HepG2 (cell line): ENCODE results near the gene TBC1D10B. TPM values are rescaled to one million over a fixed set of nuclear protein-coding genes. Genes with fewer than 3 reads are reported as not detected.

Experiments
- ADNP ChIP-seq: sonication (generic); formaldehyde crosslinking; IDR thresholded peaks from 2 replicates; pipeline ENCODE4 v1.4.0; 2020; ENCODE audit warnings: missing genetic modification reagents
- ARID3A ChIP-seq: IDR thresholded peaks from 2 replicates; pipeline ENCODE4 v1.6.1; 2012; ENCODE audit warnings: low read depth, low read length, improper control_type of control experiment
- ASH2L ChIP-seq: fragments of 300-600, 200-600 bp; sonication (generic); IDR thresholded peaks from 2 replicates; pipeline ENCODE4 v1.7.0; 2017; ENCODE audit warnings: low read depth, mild to moderate bottlenecking, moderate library complexity, mixed read lengths, low read length; ENCODE audit not compliant: insufficient read length
- HNF4G ChIP-seq, 2 experiments: sonication (generic) in 1 of 2; formaldehyde crosslinking in 1 of 2; IDR thresholded peaks; 2 replicates each; pipeline versions ENCODE4 v1.4.0 to v1.6.1; 2011 to 2020; ENCODE audit warnings: borderline replicate concordance in 2 of 2, low read depth in 2 of 2, mild to moderate bottlenecking in 2 of 2, low read length in 1 of 2, missing genetic modification reagents in 1 of 2, moderate library complexity in 1 of 2
- ISX ChIP-seq: sonication (generic); formaldehyde crosslinking; conservative IDR thresholded peaks from 2 replicates; pipeline ENCODE4 v1.5.0; 2020; ENCODE audit warnings: missing genetic modification reagents
- MAF1 ChIP-seq: sonication (generic); formaldehyde crosslinking; IDR thresholded peaks from 2 replicates; pipeline ENCODE4 v1.5.0; 2020; ENCODE audit warnings: missing genetic modification reagents, borderline replicate concordance
- SMAD3 ChIP-seq: sonication (generic); formaldehyde crosslinking; IDR thresholded peaks from 2 replicates; pipeline ENCODE4 v1.4.0; 2020; ENCODE audit warnings: missing genetic modification reagents
- SP5 ChIP-seq: IDR thresholded peaks from 2 replicates; pipeline ENCODE4 v1.6.1; 2016; ENCODE audit warnings: low read depth, borderline replicate concordance
- ZBTB42 ChIP-seq: sonication (generic); formaldehyde crosslinking; IDR thresholded peaks from 2 replicates; pipeline ENCODE4 v1.5.0; 2020; ENCODE audit warnings: mild to moderate bottlenecking, missing genetic modification reagents
- ZFP90 ChIP-seq: sonication (generic); formaldehyde crosslinking; IDR thresholded peaks from 2 replicates; pipeline ENCODE4 v1.8.0; 2022; ENCODE audit warnings: missing genetic modification reagents, mild to moderate bottlenecking, inconsistent platforms, borderline replicate concordance
- ZKSCAN5 ChIP-seq: sonication (generic); formaldehyde crosslinking; IDR thresholded peaks from 2 replicates; pipeline ENCODE4 v1.5.1; 2020; ENCODE audit warnings: mild to moderate bottlenecking, missing genetic modification reagents
- ZNF431 ChIP-seq: sonication (generic); formaldehyde crosslinking; IDR thresholded peaks from 2 replicates; pipeline ENCODE4 v1.9.0; 2022; ENCODE audit warnings: missing genetic modification reagents, low read depth, mild to moderate bottlenecking, borderline replicate concordance
- ZNF572 ChIP-seq: sonication (generic); formaldehyde crosslinking; IDR thresholded peaks from 2 replicates; pipeline ENCODE4 v1.5.1; 2020; ENCODE audit warnings: mild to moderate bottlenecking, missing genetic modification reagents
- ZNF773 ChIP-seq: sonication (generic); formaldehyde crosslinking; IDR thresholded peaks from 2 replicates; pipeline ENCODE4 v1.4.0; 2020; ENCODE audit warnings: missing genetic modification reagents, borderline replicate concordance
- ZNF792 ChIP-seq: IDR thresholded peaks from 2 replicates; pipeline ENCODE4 v1.6.1; 2016
- polyA plus RNA-seq, 8 experiments: library from polyadenylated mRNA; depleted of rRNA in 3 of 8; stranded (reverse) in 7 of 8; unstranded in 1 of 8; fragments of >200 nt; fragmentation: Illumina TruSeq in 4 of 8; extraction: Trizol in 4 of 8; gene quantifications; 2 replicates each; pipeline versions ENCODE4 v1.2.1 to v1.2.3, GENCODE V29; 2011 to 2016; ENCODE audit warnings: low read depth in 4 of 8, missing spikeins in 1 of 8, mixed read lengths in 1 of 8; ENCODE audit not compliant: insufficient read depth in 1 of 8
- total RNA-seq, 5 experiments: library from RNA; depleted of rRNA; stranded (reverse); fragments of >200 nt; fragmentation: Illumina TruSeq; extraction: Trizol; gene quantifications; 2 replicates each; pipeline ENCODE4 v1.2.3, GENCODE V29; 2016; ENCODE audit warnings: low read depth in 1 of 5
- TF ChIP-seq, protein P1 (sequence below), 2 experiments: fragments of 450-650 bp in 1 of 2; sonication (generic) in 1 of 2; formaldehyde crosslinking in 1 of 2; IDR thresholded peaks; 2 replicates each; pipeline versions ENCODE4 v1.6.1 to v1.8.0; 2016 to 2022; ENCODE audit warnings: antibody characterized with exemption in 1 of 2, mild to moderate bottlenecking in 1 of 2, missing genetic modification reagents in 1 of 2
- TF ChIP-seq, protein P2 (sequence below): sonication (generic); formaldehyde crosslinking; IDR thresholded peaks from 2 replicates; pipeline ENCODE4 v1.4.0; 2020; ENCODE audit warnings: missing genetic modification reagents

TBC1D10B gene
- total and polyA plus RNA-seq, 2 of the 13 experiments (the other 11 are each of a cell fraction or from before 2014, with no cell fraction given), result 15.7 to 24.8 TPM

DNA sequence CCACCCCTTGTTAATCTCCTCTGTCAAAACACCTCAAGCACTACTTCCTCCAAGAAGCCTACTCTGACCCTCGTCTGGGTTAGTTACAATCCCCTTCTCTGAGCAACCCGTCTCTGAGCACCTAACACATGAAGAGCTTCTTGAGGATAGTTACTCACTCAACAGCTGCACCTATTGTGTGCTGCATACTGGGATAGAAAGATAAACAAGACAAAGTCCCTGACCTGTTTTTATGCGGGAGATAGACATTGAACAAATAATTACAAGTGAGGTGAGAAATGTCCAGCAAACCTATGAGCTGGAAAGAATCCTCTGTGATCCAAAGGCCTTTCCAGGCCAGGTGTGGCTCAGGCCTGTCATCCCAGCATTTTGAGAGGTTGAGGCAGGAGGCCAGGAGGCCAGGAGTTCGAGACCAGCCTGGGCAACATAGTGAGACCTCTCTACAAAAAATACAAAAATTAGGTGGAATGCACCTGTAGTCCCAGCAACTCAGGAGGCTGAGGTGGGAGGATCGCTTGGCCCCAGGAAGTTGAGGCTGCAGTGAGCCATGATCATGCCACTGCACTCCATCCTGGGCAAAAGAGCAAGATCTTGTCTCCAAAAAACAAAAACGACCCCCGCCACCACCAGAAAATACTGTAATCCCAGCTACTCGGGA is 31.6 kb upstream of the TBC1D10B start (continued):
- TF ChIP-seq ARID3A (peak; percentile 90), ASH2L (peak; percentile 82), MAF1 (CRISPR knock-in tag) (no peak), SMAD3 (peak; percentile 75), SP5 (CRISPR knock-in tag) (peak; percentile 34; the same call in 1 of the 2 replicates), ZKSCAN5 (CRISPR knock-in tag) (peak; percentile 69; the same call in 1 of the 2 replicates), ZNF792 (peak; percentile 99), ADNP (CRISPR knock-in tag) (peak; percentile 100), ZNF773 (CRISPR knock-in tag) (no peak), HNF4G (IDR thresholded peaks at IDR 0.05; ENCODE audit: borderline replicate concordance, low read depth, low read length) (peak; percentile 85), HNF4G (CRISPR knock-in tag; IDR thresholded peaks at IDR 0.05; ENCODE audit: borderline replicate concordance, low read depth) (peak; percentile 50; the same call in 1 of the 2 replicates), ZBTB42 (CRISPR knock-in tag) (no peak), ZNF572 (peak; percentile 39; the same call in 1 of the 2 replicates), ZFP90 (CRISPR knock-in tag) (no peak), ISX (CRISPR knock-in tag) (no peak), ZNF431 (no peak)
- TF ChIP-seq, protein P1, sequence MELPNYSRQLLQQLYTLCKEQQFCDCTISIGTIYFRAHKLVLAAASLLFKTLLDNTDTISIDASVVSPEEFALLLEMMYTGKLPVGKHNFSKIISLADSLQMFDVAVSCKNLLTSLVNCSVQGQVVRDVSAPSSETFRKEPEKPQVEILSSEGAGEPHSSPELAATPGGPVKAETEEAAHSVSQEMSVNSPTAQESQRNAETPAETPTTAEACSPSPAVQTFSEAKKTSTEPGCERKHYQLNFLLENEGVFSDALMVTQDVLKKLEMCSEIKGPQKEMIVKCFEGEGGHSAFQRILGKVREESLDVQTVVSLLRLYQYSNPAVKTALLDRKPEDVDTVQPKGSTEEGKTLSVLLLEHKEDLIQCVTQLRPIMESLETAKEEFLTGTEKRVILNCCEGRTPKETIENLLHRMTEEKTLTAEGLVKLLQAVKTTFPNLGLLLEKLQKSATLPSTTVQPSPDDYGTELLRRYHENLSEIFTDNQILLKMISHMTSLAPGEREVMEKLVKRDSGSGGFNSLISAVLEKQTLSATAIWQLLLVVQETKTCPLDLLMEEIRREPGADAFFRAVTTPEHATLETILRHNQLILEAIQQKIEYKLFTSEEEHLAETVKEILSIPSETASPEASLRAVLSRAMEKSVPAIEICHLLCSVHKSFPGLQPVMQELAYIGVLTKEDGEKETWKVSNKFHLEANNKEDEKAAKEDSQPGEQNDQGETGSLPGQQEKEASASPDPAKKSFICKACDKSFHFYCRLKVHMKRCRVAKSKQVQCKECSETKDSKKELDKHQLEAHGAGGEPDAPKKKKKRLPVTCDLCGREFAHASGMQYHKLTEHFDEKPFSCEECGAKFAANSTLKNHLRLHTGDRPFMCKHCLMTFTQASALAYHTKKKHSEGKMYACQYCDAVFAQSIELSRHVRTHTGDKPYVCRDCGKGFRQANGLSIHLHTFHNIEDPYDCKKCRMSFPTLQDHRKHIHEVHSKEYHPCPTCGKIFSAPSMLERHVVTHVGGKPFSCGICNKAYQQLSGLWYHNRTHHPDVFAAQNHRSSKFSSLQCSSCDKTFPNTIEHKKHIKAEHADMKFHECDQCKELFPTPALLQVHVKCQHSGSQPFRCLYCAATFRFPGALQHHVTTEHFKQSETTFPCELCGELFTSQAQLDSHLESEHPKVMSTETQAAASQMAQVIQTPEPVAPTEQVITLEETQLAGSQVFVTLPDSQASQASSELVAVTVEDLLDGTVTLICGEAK (IDR thresholded peaks at IDR 0.05), result no peak
- TF ChIP-seq, protein P1 (CRISPR knock-in tag; IDR thresholded peaks at IDR 0.05), result no peak
- TF ChIP-seq, protein P2, sequence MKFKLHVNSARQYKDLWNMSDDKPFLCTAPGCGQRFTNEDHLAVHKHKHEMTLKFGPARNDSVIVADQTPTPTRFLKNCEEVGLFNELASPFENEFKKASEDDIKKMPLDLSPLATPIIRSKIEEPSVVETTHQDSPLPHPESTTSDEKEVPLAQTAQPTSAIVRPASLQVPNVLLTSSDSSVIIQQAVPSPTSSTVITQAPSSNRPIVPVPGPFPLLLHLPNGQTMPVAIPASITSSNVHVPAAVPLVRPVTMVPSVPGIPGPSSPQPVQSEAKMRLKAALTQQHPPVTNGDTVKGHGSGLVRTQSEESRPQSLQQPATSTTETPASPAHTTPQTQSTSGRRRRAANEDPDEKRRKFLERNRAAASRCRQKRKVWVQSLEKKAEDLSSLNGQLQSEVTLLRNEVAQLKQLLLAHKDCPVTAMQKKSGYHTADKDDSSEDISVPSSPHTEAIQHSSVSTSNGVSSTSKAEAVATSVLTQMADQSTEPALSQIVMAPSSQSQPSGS (CRISPR knock-in tag), result peak; percentile 72; the same call in 1 of the 2 replicates
